PC-9 (cell line): ENCODE results near the gene STAG3. TPM values are rescaled to one million over a fixed set of nuclear protein-coding genes. Genes with fewer than 3 reads are reported as not detected.

ENCODE experiments used
- BruUV-seq: library from RNA; stranded (reverse); fragments of 400-500 nt; replicated peaks from 2 replicates; lab custom pipeline; 2021; lab: Mats Ljungman, UMichigan
- CTCF ChIA-PET: fragments of 300-600 bp; sonication (Branson Sonifier 250); formaldehyde crosslinking; loops from one replicate; lab custom pipeline; 2022; ENCODE audit warnings: antibody characterized with exemption; lab: Charles Lee
- POLR2A ChIA-PET: fragments of 300-600 bp; sonication (Branson Sonifier 250); formaldehyde crosslinking; loops from one replicate; lab custom pipeline; 2022; ENCODE audit warnings: antibody characterized with exemption; ENCODE audit not compliant: unreplicated experiment; lab: Charles Lee
- DNase-seq, 2 experiments: peaks; one replicate each; pipeline versions ENCODE4 v3.0.0 to v3.0.0-alpha.2; 2015 to 2022; ENCODE audit warnings: mixed read lengths in 1 of 2
- H2AFZ ChIP-seq: fragments of 200-600 bp; sonication (generic); 2 replicates; pipeline ENCODE4 v1.8.1; 2017; ENCODE audit warnings: antibody characterized with exemption
- H3F3A ChIP-seq: fragments of 200-600 bp; sonication (generic); 2 replicates; pipeline ENCODE4 v1.8.1; 2017; ENCODE audit warnings: antibody characterized with exemption, mild to moderate bottlenecking, low read depth; ENCODE audit not compliant: insufficient read depth
- H3K27ac ChIP-seq: fragments of 200-600 bp; sonication (generic); 2 replicates; pipeline ENCODE4 v1.6.1; 2016; ENCODE audit warnings: mixed run types
- H3K27me3 ChIP-seq: fragments of 200-600 bp; sonication (generic); 2 replicates; pipeline ENCODE4 v1.6.1; 2016; ENCODE audit warnings: low read depth, mixed run types; ENCODE audit not compliant: insufficient read depth
- H3K36me3 ChIP-seq: fragments of 200-600 bp; sonication (generic); 2 replicates; pipeline ENCODE4 v1.6.1; 2016; ENCODE audit warnings: low read depth, mixed run types
- H3K4me1 ChIP-seq: fragments of 200-600 bp; sonication (generic); replicated peaks from 2 replicates; pipeline ENCODE4 v1.6.1; 2016; ENCODE audit warnings: mixed run types; ENCODE audit not compliant: insufficient read depth
- H3K4me2 ChIP-seq: fragments of 200-600 bp; sonication (generic); 2 replicates; pipeline ENCODE4 v1.6.1; 2017; ENCODE audit warnings: mixed run types
- H3K4me3 ChIP-seq: fragments of 200-600 bp; sonication (generic); 2 replicates; pipeline ENCODE4 v1.6.1; 2016; ENCODE audit warnings: mixed run types
- H3K79me2 ChIP-seq: fragments of 200-600 bp; sonication (generic); 2 replicates; pipeline ENCODE4 v1.6.1; 2017; ENCODE audit warnings: low read depth, mixed run types
- H3K9me2 ChIP-seq: fragments of 200-600 bp; sonication (generic); 2 replicates; pipeline ENCODE4 v1.8.1; 2017; ENCODE audit warnings: mild to moderate bottlenecking; ENCODE audit not compliant: insufficient read depth
- H3K9me3 ChIP-seq: fragments of 200-600 bp; sonication (generic); 2 replicates; pipeline ENCODE4 v1.8.1; 2016; ENCODE audit warnings: low read depth; ENCODE audit not compliant: insufficient read depth
- H4K20me1 ChIP-seq: fragments of 200-600 bp; sonication (generic); 2 replicates; pipeline ENCODE4 v1.8.1; 2017; ENCODE audit not compliant: insufficient read depth
- EZH2 ChIP-seq: fragments of 200-600 bp; sonication (generic); IDR thresholded peaks from 2 replicates; pipeline ENCODE4 v1.8.0; 2017; ENCODE audit warnings: antibody characterized with exemption, low read depth
- intact Hi-C: fragments of 100-400 bp; cut with micrococcal nuclease; formaldehyde crosslinking; loops from one replicate; pipeline ENCODE4 v1.10.0; 2022; ENCODE audit not compliant: unreplicated experiment
- total RNA-seq: library from RNA; stranded (reverse); gene quantifications from 2 replicates; pipeline ENCODE4 v1.2.3, GENCODE V29; 2021
- TF ChIP-seq, protein P1 (sequence below): fragments of 200-600 bp; sonication (generic); conservative IDR thresholded peaks from 2 replicates; pipeline ENCODE4 v1.6.1; 2017; ENCODE audit warnings: mixed run types, antibody characterized with exemption, mild to moderate bottlenecking, moderate library complexity

STAG3 gene
- total RNA-seq, 1 experiment from 2014 or later: 0.83 TPM

DNA sequence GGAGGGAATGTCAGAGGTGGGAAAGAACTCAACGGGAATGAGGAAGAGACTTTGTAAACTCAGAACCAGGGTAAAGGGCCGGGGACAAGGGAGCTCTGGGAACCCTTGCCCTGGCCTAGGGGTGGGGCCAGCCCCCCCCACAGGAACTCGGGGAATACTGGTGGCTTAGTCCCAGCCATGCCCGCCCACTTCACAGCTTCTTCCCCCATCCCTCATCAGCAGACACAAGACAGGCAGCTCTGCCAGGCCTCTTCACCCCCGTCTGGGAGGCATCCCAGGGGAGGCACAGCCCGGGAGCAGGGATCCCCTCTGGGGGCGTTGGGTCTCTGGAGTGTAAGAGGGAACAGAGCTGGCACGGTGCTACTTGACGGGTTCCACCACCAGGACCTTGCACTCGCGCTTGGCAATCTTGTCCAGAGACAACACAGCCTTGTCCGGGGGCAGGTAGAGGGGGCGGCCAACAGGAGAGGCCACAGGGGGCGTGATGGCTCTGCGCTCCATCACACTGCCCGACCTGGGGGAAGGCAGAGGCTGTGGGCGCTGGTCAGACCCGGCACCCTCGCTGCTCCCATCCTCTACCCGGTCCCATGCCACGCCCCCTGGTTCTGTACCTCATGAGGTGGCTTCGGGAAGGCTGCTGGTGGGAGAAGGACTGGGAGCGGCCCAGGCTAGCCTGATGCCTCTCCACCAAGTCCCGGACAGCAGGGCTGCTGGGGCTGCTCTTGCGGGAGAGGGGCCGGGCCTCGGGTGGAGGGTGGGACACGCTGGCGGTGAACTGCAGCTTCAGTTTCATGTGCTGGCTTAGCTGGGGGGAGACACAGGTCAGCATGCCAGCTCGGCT is 22.8 kb upstream of the STAG3 start:
- Histone ChIP-seq H3K27me3 (no peaks in the 10 kb centered on the region), H2AFZ (no peak overlapping the region), H3K4me3 (no peak overlapping the region), H3K4me1 (peaks cover 40% of the 10 kb centered on the region), H3K9me2 (no peaks in the 10 kb centered on the region), H3K4me2 (peak overlapping the region; percentile 11), H3K9me3 (no peaks in the 10 kb centered on the region), H3K79me2 (peaks cover 35% of the 10 kb centered on the region), H3K36me3 (peaks cover 4% of the 10 kb centered on the region; the same call in 1 of the 2 replicates), H4K20me1 (peaks cover 24% of the 10 kb centered on the region), H3F3A (peaks cover 73% of the 10 kb centered on the region), H3K27ac (peak overlapping the region; percentile 50)
- TF ChIP-seq, protein P1, sequence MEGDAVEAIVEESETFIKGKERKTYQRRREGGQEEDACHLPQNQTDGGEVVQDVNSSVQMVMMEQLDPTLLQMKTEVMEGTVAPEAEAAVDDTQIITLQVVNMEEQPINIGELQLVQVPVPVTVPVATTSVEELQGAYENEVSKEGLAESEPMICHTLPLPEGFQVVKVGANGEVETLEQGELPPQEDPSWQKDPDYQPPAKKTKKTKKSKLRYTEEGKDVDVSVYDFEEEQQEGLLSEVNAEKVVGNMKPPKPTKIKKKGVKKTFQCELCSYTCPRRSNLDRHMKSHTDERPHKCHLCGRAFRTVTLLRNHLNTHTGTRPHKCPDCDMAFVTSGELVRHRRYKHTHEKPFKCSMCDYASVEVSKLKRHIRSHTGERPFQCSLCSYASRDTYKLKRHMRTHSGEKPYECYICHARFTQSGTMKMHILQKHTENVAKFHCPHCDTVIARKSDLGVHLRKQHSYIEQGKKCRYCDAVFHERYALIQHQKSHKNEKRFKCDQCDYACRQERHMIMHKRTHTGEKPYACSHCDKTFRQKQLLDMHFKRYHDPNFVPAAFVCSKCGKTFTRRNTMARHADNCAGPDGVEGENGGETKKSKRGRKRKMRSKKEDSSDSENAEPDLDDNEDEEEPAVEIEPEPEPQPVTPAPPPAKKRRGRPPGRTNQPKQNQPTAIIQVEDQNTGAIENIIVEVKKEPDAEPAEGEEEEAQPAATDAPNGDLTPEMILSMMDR: no peak
- TF ChIP-seq EZH2: no peak
- CTCF ChIA-PET: no interaction called here
- intact Hi-C loops: no loop called here
- POLR2A ChIA-PET: no interaction called here
- DNase-seq: no peak
- no TSS peak for BruUV-seq

DNA sequence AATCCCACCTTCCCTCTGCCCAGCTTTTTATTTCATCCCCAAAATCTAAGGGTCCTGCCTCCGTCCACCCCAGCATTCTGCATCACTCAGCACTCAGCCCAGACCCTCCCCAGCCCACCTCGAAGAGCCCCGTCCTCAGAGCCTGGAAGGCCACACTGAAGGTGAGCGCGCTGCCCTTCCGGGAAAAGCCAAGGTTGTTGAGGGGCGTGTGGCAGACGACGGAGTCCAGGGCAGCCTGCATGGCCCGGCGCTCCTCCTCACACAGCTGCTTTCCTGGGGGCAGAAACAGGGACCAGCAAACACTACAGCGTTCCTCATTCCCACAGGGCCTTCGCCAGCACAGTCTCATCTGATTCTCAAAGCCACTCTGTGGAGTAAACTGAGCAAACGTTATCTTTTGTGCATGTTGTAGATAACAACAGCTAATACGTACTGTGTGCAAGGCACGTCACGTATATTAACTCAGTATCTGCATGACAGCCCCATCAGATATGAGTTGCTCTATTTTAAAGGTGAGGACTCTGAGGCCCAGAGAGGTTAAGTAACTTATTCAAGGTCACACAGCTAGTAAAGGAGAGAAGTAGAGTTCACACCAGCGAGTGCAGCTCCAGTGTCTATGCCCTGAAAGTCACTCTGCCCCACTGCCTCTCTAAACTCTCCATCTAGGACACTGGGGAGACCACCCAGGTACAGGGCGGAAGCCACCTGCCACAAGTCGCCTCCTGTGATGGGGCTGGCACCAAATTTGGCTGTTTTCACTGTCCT is 22.0 kb upstream of the STAG3 start:
- POLR2A ChIA-PET: no interaction called here

More for the DNA sequence above, 22.0 kb upstream of the STAG3 start:
- peaks cover 4% of the 10 kb centered on the region; the same call in 1 of the 2 replicates for H3K36me3 ChIP-seq
- H3K4me3 ChIP-seq: no peak overlapping the region
- no peak overlapping the region for H3K4me2 ChIP-seq
- intact Hi-C loops: no loop called here
- H4K20me1 ChIP-seq: peaks cover 24% of the 10 kb centered on the region
- H3K9me3 ChIP-seq: no peaks in the 10 kb centered on the region
- DNase-seq: no peak
- H3K79me2 ChIP-seq: peaks cover 26% of the 10 kb centered on the region
- no peak overlapping the region for H2AFZ ChIP-seq
- peaks cover 35% of the 10 kb centered on the region for H3K4me1 ChIP-seq
- peaks cover 73% of the 10 kb centered on the region for H3F3A ChIP-seq
- H3K27ac ChIP-seq: no peak overlapping the region
- CTCF ChIA-PET: no interaction called here
- BruUV-seq: no TSS peak
- H3K27me3 ChIP-seq: no peaks in the 10 kb centered on the region
- no peaks in the 10 kb centered on the region for H3K9me2 ChIP-seq
- TF ChIP-seq, protein P1: no peak
- no peak for TF ChIP-seq EZH2
